GM12875 (cell line): ENCODE measurements around the gene GHRL.
"Not testable (repeated sequence)": the region's sequence is repeated elsewhere in the genome, so short reads cannot be mapped to it uniquely, and the experiment has no call there.

Source experiments
- H3K4me3 ChIP-seq: one replicate; pipeline ENCODE4 v1.5.1; 2011; ENCODE audit warnings: low read depth, low read length, control low read depth
- TF ChIP-seq, protein P1 (sequence below): IDR thresholded peaks from 2 replicates; pipeline ENCODE4 v1.5.1; 2011; ENCODE audit warnings: low read depth, mild to moderate bottlenecking, control low read depth, inconsistent platforms, low read length, moderate library complexity, borderline replicate concordance; ENCODE audit not compliant: insufficient read depth

The GHRL gene

DNA sequence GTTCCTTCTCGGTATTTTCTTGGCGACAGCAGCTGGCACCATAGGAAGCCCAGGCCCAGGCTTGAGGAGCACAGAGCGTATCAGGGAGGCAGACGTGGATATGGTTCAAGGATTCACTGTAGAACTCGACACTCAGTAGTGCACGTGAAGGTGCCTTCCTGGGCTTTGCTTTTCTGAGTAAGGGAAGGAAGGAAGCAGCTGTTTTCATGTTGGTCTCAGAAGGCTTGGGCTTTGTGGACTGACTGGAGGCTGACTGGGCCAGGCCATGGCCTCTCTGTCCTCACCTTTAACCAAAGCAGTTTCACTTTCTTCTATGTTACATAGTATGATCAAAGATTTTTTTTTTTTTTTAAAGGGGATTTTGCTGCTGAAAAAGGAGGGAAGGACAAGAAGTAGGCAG is 6.9 kb upstream of the GHRL start:
- TF ChIP-seq, protein P1, sequence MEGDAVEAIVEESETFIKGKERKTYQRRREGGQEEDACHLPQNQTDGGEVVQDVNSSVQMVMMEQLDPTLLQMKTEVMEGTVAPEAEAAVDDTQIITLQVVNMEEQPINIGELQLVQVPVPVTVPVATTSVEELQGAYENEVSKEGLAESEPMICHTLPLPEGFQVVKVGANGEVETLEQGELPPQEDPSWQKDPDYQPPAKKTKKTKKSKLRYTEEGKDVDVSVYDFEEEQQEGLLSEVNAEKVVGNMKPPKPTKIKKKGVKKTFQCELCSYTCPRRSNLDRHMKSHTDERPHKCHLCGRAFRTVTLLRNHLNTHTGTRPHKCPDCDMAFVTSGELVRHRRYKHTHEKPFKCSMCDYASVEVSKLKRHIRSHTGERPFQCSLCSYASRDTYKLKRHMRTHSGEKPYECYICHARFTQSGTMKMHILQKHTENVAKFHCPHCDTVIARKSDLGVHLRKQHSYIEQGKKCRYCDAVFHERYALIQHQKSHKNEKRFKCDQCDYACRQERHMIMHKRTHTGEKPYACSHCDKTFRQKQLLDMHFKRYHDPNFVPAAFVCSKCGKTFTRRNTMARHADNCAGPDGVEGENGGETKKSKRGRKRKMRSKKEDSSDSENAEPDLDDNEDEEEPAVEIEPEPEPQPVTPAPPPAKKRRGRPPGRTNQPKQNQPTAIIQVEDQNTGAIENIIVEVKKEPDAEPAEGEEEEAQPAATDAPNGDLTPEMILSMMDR, result no peak
- H3K4me3 ChIP-seq, result no peak overlapping the region

- TF ChIP-seq, protein P1, result no peak
- H3K4me3 ChIP-seq, result no peak overlapping the region
These were observed 6.4 kb upstream of the GHRL start for GRCh38 chr3:10299175-10299574.

DNA sequence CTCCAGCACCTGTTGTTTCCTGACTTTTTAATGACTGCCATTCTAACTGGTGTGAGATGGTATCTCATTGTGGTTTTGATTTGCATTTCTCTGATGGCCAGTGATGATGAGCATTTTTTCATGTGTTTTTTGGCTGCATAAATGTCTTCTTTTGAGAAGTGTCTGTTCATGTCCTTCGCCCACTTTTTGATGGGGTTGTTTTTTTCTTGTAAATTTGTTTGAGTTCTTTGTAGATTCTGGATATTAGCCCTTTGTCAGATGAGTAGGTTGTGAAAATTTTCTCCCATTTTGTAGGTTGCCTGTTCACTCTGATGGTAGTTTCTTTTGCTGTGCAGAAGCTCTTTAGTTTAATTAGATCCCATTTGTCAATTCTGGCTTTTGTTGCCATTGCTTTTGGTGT is 5.3 kb upstream of the GHRL start:
- H3K4me3 ChIP-seq, result not testable (repeated sequence)

- TF ChIP-seq, protein P1, result no peak
- no peak overlapping the region for H3K4me3 ChIP-seq
These were observed 1.4 kb upstream of the GHRL start for GRCh38 chr3:10294030-10294586.

DNA sequence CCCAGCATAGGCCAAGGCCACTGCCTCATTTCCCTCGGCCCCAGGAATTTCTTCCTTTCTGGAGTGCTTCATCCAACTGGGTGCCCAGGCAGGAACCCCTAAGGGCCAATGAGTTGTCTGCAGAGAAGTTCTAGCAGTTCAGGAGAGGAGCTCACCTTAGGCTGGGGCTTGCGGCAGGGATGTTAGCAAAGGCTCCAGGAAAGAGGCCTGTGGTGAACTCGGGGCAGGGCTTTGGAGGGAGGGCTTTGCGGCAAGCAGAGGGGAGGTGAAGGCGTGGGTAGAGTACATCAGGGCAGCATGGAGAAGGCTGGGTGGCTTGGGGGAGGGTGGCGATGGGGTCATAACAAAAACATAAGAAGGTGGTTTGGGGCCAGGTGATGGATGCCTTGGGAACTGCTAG is 1.1 kb downstream of the GHRL start:
- no peak overlapping the region for H3K4me3 ChIP-seq
- TF ChIP-seq, protein P1, result no peak

GRCh38 chr3:10290481-10291176 is 2.1 kb downstream of the GHRL start:
- no peak overlapping the region for H3K4me3 ChIP-seq
- TF ChIP-seq, protein P1, result no peak

- TF ChIP-seq, protein P1, result no peak
- H3K4me3 ChIP-seq, result no peak overlapping the region
These were observed 2.9 kb downstream of the GHRL start for GRCh38 chr3:10289787-10290355.

DNA sequence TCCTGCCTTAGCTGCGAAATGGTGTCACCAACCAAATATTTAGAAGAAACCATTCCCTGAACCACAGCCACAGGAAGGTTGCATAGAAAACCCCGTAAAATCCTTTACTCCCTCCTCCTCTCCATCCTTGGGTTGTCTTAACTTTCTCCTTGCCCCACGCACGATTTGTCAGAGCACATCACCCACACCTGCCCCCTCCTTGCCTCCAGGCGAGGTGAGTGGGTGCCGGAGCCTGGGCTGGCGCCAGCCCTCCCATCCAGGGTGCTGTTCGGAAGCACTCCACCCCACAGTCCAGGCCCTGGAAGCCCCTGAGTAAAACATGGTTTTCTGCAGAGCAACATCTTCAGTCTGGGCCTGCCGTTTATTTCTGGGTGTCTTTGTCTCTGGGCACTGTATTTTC is 3.7 kb downstream of the GHRL start:
- no peak overlapping the region for H3K4me3 ChIP-seq
- TF ChIP-seq, protein P1, result no peak
